ENCODE measurements around the gene ZIM2. TPM values are rescaled to one million over a fixed set of nuclear protein-coding genes. Genes with fewer than 3 reads are reported as not detected.
"Not testable (repeated sequence)": the region's sequence is repeated elsewhere in the genome, so short reads cannot be mapped to it uniquely, and the experiment has no call there.

The ZIM2 gene
- total RNA-seq: not detected

GRCh38 chr19:56840451-56841192 lies at the start of gene ZIM2, which contains the start of gene PEG3:
ZIM2 (minus strand) TSS chr19:56840726; CDS start chr19:56824277, 16,449 bp downstream.
PEG3 (minus strand) TSS chr19:56840726; CDS start chr19:56824655, 16,071 bp downstream.
- DNase-seq (ENCODE audit: low read depth in 2 of 3, low spot score in 2 of 3): peak in 2 of 3 donors; percentile 22 to 58

GRCh38 chr19:56885173-56885985 lies 44.9 kb upstream of the ZIM2 start:
- DNase-seq (ENCODE audit: low read depth in 2 of 3, low spot score in 2 of 3): no peak

GRCh38 chr19:56884441-56884840 lies 43.9 kb upstream of the ZIM2 start:
- DNase-seq (ENCODE audit: low read depth in 2 of 3, low spot score in 2 of 3): no peak

- no peak for DNase-seq (ENCODE audit: low read depth in 2 of 3, low spot score in 2 of 3)
Measured at GRCh38 chr19:56880592-56881190, 40.2 kb upstream of the ZIM2 start.

- DNase-seq (ENCODE audit: low read depth in 2 of 3, low spot score in 2 of 3): no peak
Measured at GRCh38 chr19:56877069-56877715, 36.7 kb upstream of the ZIM2 start.

- DNase-seq (ENCODE audit: low read depth in 2 of 3, low spot score in 2 of 3): no peak
Measured at GRCh38 chr19:56875717-56876116, 35.2 kb upstream of the ZIM2 start.

GRCh38 chr19:56874530-56874929 lies 34.0 kb upstream of the ZIM2 start:
- DNase-seq (ENCODE audit: low read depth in 2 of 3, low spot score in 2 of 3): no peak

GRCh38 chr19:56873493-56873892 lies 33.0 kb upstream of the ZIM2 start:
- DNase-seq (ENCODE audit: low read depth in 2 of 3, low spot score in 2 of 3): no peak

GRCh38 chr19:56869886-56870285 lies 29.4 kb upstream of the ZIM2 start:
- no peak for DNase-seq (ENCODE audit: low read depth in 2 of 3, low spot score in 2 of 3)

GRCh38 chr19:56868446-56868845 lies 27.9 kb upstream of the ZIM2 start:
- DNase-seq (ENCODE audit: low read depth in 2 of 3, low spot score in 2 of 3): no peak

GRCh38 chr19:56866538-56866937 lies 26.0 kb upstream of the ZIM2 start:
- DNase-seq (ENCODE audit: low read depth in 2 of 3, low spot score in 2 of 3): no peak

- no peak for DNase-seq (ENCODE audit: low read depth in 2 of 3, low spot score in 2 of 3)
Measured at GRCh38 chr19:56864443-56865125, 24.1 kb upstream of the ZIM2 start.

GRCh38 chr19:56862741-56863140 lies 22.2 kb upstream of the ZIM2 start:
- no peak for DNase-seq (ENCODE audit: low read depth in 2 of 3, low spot score in 2 of 3)

GRCh38 chr19:56860409-56860808 lies 19.9 kb upstream of the ZIM2 start:
- not testable (repeated sequence) for DNase-seq (ENCODE audit: low read depth in 2 of 3, low spot score in 2 of 3)

- DNase-seq (ENCODE audit: low read depth in 2 of 3, low spot score in 2 of 3): no peak
Measured at GRCh38 chr19:56858026-56858425, 17.5 kb upstream of the ZIM2 start.

GRCh38 chr19:56856822-56857221 lies 16.3 kb upstream of the ZIM2 start:
- no peak for DNase-seq (ENCODE audit: low read depth in 2 of 3, low spot score in 2 of 3)

GRCh38 chr19:56852361-56852760 lies 11.8 kb upstream of the ZIM2 start:
- DNase-seq (ENCODE audit: low read depth in 2 of 3, low spot score in 2 of 3): not testable (repeated sequence)

GRCh38 chr19:56848166-56848565 lies 7.6 kb upstream of the ZIM2 start:
- DNase-seq (ENCODE audit: low read depth in 2 of 3, low spot score in 2 of 3): no peak

- DNase-seq (ENCODE audit: low read depth in 2 of 3, low spot score in 2 of 3): no peak
Measured at GRCh38 chr19:56842412-56842811, 1.9 kb upstream of the ZIM2 start.

GRCh38 chr19:56841193-56841543 lies 642 bp upstream of the ZIM2 start:
- DNase-seq (ENCODE audit: low read depth in 2 of 3, low spot score in 2 of 3): no peak

All from hematopoietic multipotent progenitor cell (in vitro differentiated cells).